Tibial nerve (tissue), 4 donors: Measurements from ENCODE around the gene SPSB3. TPM values are rescaled to one million over a fixed set of nuclear protein-coding genes. Genes with fewer than 3 reads are reported as not detected.

Experiments
- DNase-seq, 2 donors: peaks; one replicate each; pipeline ENCODE4 v3.0.0-alpha.2; 2019; ENCODE audit warnings: low spot score in 2 of 2
- H3K27ac ChIP-seq, 4 donors: fragments of 200-600 bp; sonication (generic) in 3 of 4; one replicate each; pipeline ENCODE4 v1.5.1; 2017 to 2019; ENCODE audit warnings: mild to moderate bottlenecking in 1 of 4
- H3K27me3 ChIP-seq, 2 donors: fragments of 200-600 bp; sonication (generic) in 1 of 2; one replicate each; pipeline versions ENCODE4 v1.5.1 to v1.6.0; 2017 to 2019
- H3K36me3 ChIP-seq, 3 donors: fragments of 200-600 bp; sonication (generic); one replicate each; pipeline ENCODE4 v1.5.1; 2018 to 2019
- H3K4me1 ChIP-seq, 4 donors: fragments of 200-600 bp; sonication (generic) in 3 of 4; one replicate each; pipeline ENCODE4 v1.5.1; 2017 to 2019
- H3K4me3 ChIP-seq, 4 donors: fragments of 200-600 bp; sonication (generic) in 3 of 4; one replicate each; pipeline ENCODE4 v1.5.1; 2017 to 2019; ENCODE audit warnings: mild to moderate bottlenecking in 1 of 4, moderate library complexity in 1 of 4
- H3K9me3 ChIP-seq, 4 donors: fragments of 200-600 bp; sonication (generic) in 3 of 4; one replicate each; pipeline ENCODE4 v1.5.1; 2017 to 2019
- EP300 ChIP-seq, 2 donors: sonication (generic); formaldehyde crosslinking; IDR thresholded peaks; one replicate each; pipeline ENCODE4 v1.6.1; 2017; ENCODE audit warnings: antibody characterized with exemption in 2 of 2, mild to moderate bottlenecking in 1 of 2
- POLR2A ChIP-seq, 2 donors: fragments of 450-650 bp; IDR thresholded peaks; one replicate each; pipeline ENCODE4 v1.6.1; 2017; ENCODE audit warnings: antibody characterized with exemption in 2 of 2, mild to moderate bottlenecking in 2 of 2, moderate library complexity in 2 of 2
- WGBS, 2 donors: methylation state at CpG; one replicate each; pipeline ENCODE4 v1.1.5; 2018; 5-methylcytosine and 5-hydroxymethylcytosine counted together
- total RNA-seq, 4 donors: library from RNA; depleted of rRNA; stranded (reverse); fragments of >200 nt; gene quantifications; one replicate each; pipeline ENCODE4 v1.1.0, GENCODE V29; 2016
- TF ChIP-seq, protein P1 (sequence below), 5 experiments: fragments of 200-600 bp in 3 of 5; fragments of 450-650 bp in 2 of 5; sonication (generic) in 3 of 5; IDR thresholded peaks; one replicate each; pipeline ENCODE4 v1.5.1; 2016 to 2019; ENCODE audit warnings: antibody characterized with exemption in 5 of 5, mild to moderate bottlenecking in 3 of 5, moderate library complexity in 2 of 5

Gene SPSB3
- total RNA-seq, 4 donors from 2014 or later, result 90.7 to 122 (median 112) TPM

DNA sequence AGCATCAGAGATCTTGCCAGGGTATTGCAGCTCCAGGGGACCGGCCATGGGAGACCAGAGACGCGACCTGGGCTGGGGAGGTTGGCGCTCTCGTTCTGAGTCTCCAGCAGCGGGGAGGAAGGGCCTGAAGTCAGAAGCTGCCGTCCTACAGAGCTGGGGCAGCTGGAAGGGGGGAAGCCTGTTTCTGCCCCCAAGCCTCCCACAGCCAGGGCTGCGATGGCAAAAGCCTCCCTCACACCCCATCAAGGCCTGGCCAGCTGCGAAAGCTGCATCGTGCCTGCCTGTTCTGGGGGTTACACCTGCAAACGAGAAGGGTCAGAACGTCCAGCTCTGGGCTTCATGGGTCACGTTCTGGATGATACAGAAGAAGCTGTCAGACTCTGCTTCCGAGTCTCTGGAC lies 50.3 kb downstream of the SPSB3 start:
- Histone ChIP-seq H3K27me3 (no peaks in the 10 kb centered on the region), H3K27ac (no peak overlapping the region), H3K9me3 (no peaks in the 10 kb centered on the region), H3K4me3 (no peak overlapping the region), H3K4me1 (peaks cover 0 to 6% (median 0%) of the 10 kb centered on the region in 4 donors), H3K36me3 (peaks cover 0 to 78% (median 24%) of the 10 kb centered on the region in 3 donors)
- no peak for TF ChIP-seq EP300 (IDR thresholded peaks at IDR 0.05)
- TF ChIP-seq, protein P1, sequence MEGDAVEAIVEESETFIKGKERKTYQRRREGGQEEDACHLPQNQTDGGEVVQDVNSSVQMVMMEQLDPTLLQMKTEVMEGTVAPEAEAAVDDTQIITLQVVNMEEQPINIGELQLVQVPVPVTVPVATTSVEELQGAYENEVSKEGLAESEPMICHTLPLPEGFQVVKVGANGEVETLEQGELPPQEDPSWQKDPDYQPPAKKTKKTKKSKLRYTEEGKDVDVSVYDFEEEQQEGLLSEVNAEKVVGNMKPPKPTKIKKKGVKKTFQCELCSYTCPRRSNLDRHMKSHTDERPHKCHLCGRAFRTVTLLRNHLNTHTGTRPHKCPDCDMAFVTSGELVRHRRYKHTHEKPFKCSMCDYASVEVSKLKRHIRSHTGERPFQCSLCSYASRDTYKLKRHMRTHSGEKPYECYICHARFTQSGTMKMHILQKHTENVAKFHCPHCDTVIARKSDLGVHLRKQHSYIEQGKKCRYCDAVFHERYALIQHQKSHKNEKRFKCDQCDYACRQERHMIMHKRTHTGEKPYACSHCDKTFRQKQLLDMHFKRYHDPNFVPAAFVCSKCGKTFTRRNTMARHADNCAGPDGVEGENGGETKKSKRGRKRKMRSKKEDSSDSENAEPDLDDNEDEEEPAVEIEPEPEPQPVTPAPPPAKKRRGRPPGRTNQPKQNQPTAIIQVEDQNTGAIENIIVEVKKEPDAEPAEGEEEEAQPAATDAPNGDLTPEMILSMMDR (IDR thresholded peaks at IDR 0.05), result no peak
- TF ChIP-seq POLR2A (IDR thresholded peaks at IDR 0.05), result no peak
- 80 to 81% methylated on average over 8 to 14 of the region's 14 CpGs for WGBS, 2 donors
- no peak for DNase-seq

DNA sequence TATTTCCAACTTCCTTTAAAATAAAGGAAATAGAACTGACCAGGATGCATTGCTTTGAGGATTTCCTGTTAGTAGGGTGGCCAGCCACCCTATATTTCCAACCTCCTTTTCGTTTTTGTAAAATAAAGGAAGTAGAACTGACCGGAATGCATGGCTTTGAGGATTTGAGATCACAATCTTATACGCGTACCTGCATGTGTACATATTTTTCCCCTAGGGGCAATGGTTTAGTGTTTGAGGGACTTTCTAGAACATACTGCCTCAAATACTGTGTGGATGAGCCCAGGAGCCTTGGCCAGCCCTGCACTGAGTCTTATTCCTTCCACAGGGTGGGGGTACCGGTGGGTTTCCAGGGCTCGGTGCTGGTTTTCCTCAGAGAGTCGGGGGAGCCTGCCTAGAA lies 50.8 kb downstream of the SPSB3 start:
- H3K4me3 ChIP-seq, result no peak overlapping the region
- TF ChIP-seq EP300 (IDR thresholded peaks at IDR 0.05) (no peak), POLR2A (IDR thresholded peaks at IDR 0.05) (no peak)
- TF ChIP-seq, protein P1 (IDR thresholded peaks at IDR 0.05), result no peak
- 74 to 88% methylated on average over 6 to 7 of the region's 7 CpGs for WGBS, 2 donors
- peaks cover 0 to 6% (median 0%) of the 10 kb centered on the region in 4 donors for H3K4me1 ChIP-seq
- no peaks in the 10 kb centered on the region for H3K27me3 ChIP-seq
- no peaks in the 10 kb centered on the region for H3K9me3 ChIP-seq
- H3K27ac ChIP-seq, result no peak overlapping the region
- peaks cover 0 to 83% (median 24%) of the 10 kb centered on the region in 3 donors for H3K36me3 ChIP-seq
- DNase-seq, result no peak

DNA sequence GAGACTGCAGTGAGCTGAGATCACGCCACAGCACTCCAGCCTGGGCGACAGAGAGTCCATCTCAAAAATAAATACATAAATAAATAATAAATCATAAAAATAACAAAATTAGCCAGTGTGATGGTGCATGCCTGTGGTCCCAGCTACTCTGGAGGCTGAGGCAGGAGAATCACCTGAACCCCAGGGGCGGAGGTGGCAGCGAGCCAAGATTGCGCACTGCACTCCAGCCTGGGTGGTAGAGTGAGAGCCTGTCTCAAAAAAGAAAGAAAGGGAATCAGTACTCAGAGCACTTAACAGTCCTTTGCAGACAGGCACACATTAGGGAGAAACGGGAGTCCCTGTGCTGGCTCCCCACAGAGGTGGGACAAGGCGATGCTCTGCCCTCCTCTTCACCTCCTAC lies 51.3 kb downstream of the SPSB3 start:
- 86 to 89% methylated on average over 7 of the region's 7 CpGs for WGBS, 2 donors
- TF ChIP-seq, protein P1 (IDR thresholded peaks at IDR 0.05), result no peak
- no peak overlapping the region for H3K4me3 ChIP-seq
- no peak for DNase-seq
- H3K36me3 ChIP-seq, result peaks cover 2 to 88% (median 24%) of the 10 kb centered on the region in 3 donors
- no peaks in the 10 kb centered on the region for H3K9me3 ChIP-seq
- H3K27ac ChIP-seq, result no peak overlapping the region
- peaks cover 0 to 6% (median 0%) of the 10 kb centered on the region in 4 donors for H3K4me1 ChIP-seq
- H3K27me3 ChIP-seq, result no peaks in the 10 kb centered on the region

DNA sequence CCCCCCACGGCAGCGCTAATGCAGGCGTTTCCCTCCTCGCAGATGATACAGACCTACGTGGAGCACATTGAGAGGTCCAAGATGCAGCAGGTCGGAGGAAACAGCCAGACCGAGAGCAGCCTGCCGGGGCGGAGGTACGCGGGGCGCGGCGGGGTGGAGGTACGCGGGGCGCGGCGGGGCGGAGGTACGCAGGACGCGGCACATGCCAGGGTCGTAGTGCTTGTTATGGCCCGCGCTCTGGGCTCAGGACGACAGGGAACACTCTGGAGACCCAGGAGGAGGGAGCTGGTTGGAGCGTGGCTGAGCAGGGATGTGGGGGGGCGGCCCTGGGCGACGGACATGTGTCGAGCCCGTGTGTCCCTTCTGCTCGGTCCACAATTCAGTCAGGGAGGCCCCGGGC lies 52.9 kb downstream of the SPSB3 start:
- Histone ChIP-seq H3K27me3 (no peaks in the 10 kb centered on the region), H3K27ac (no peak overlapping the region), H3K4me3 (no peak overlapping the region), H3K4me1 (peaks cover 0 to 8% (median 0%) of the 10 kb centered on the region in 4 donors), H3K36me3 (peaks cover 3 to 90% (median 21%) of the 10 kb centered on the region in 3 donors), H3K9me3 (no peaks in the 10 kb centered on the region)
- 91% methylated on average over 35 of the region's 35 CpGs for WGBS, 2 donors
- TF ChIP-seq, protein P1 (IDR thresholded peaks at IDR 0.05), result no peak
- TF ChIP-seq EP300 (IDR thresholded peaks at IDR 0.05) (no peak), POLR2A (IDR thresholded peaks at IDR 0.05) (no peak)
- no peak for DNase-seq

DNA sequence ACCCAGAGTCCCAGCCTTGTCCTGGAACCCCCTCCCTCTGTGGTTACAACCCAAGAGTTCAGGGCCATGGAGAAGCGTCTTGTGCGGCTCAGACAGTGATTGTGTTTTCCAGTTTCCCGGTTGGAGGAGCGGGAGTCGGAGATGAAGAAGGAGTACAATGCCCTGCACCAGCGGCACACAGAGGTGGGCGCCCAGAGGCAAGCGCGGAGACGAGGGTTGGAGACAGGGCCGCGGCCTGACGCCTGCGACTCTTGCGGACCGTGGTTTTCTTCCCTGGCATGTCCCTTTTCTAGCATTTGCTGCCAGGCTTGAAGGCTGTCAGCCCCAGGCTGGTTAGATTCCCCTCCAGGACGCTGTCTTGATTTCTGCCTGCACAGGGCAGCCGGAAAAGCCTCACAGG lies 53.3 kb downstream of the SPSB3 start:
- no peak for DNase-seq
- 93 to 97% methylated on average over 18 of the region's 18 CpGs for WGBS, 2 donors
- TF ChIP-seq, protein P1 (IDR thresholded peaks at IDR 0.05), result no peak
- TF ChIP-seq POLR2A (IDR thresholded peaks at IDR 0.05) (no peak), EP300 (IDR thresholded peaks at IDR 0.05) (no peak)
- H3K9me3 ChIP-seq, result no peaks in the 10 kb centered on the region
- H3K27me3 ChIP-seq, result no peaks in the 10 kb centered on the region
- peaks cover 3 to 89% (median 21%) of the 10 kb centered on the region in 3 donors for H3K36me3 ChIP-seq
- peaks cover 0 to 12% (median 2%) of the 10 kb centered on the region in 4 donors for H3K4me1 ChIP-seq
- H3K4me3 ChIP-seq, result no peak overlapping the region
- H3K27ac ChIP-seq, result no peak overlapping the region
